Osteocyte (in vitro differentiated cells): ENCODE data around the gene PJA2. TPM values are rescaled to one million over a fixed set of nuclear protein-coding genes. Genes with fewer than 3 reads are reported as not detected.

ENCODE experiments used
- DNase-seq: peaks from one replicate; pipeline ENCODE4 v3.0.0; 2021; ENCODE audit warnings: mixed read lengths; ENCODE audit not compliant: unreplicated experiment; ENCODE audit errors: extremely low spot score
- H3K27ac Mint-ChIP-seq: one replicate; pipeline ENCODE4 v1.8.0; 2021; ENCODE audit warnings: mild to moderate bottlenecking, mixed read lengths; ENCODE audit not compliant: unreplicated experiment
- H3K27me3 Mint-ChIP-seq: one replicate; pipeline ENCODE4 v1.8.0; 2021; ENCODE audit warnings: mixed read lengths; ENCODE audit not compliant: unreplicated experiment
- H3K36me3 Mint-ChIP-seq: one replicate; pipeline ENCODE4 v1.8.0; 2021; ENCODE audit warnings: mixed read lengths; ENCODE audit not compliant: unreplicated experiment
- H3K4me1 Mint-ChIP-seq: one replicate; pipeline ENCODE4 v1.8.0; 2021; ENCODE audit warnings: mixed read lengths; ENCODE audit not compliant: unreplicated experiment
- H3K4me3 Mint-ChIP-seq: one replicate; pipeline ENCODE4 v1.8.0; 2021; ENCODE audit warnings: mild to moderate bottlenecking, moderate library complexity, mixed read lengths; ENCODE audit not compliant: unreplicated experiment
- H3K9me3 Mint-ChIP-seq: one replicate; pipeline ENCODE4 v1.8.0; 2021; ENCODE audit warnings: mixed read lengths; ENCODE audit not compliant: unreplicated experiment
- total RNA-seq: library from RNA; stranded (reverse); gene quantifications from 2 replicates; pipeline ENCODE4 v1.2.1, GENCODE V29; 2021
- TF ChIP-seq, protein P1 (sequence below): fragments of 200-600 bp; sonication (generic); IDR thresholded peaks from 2 replicates; pipeline ENCODE4 v1.5.0; 2021; ENCODE audit warnings: antibody characterized with exemption, mild to moderate bottlenecking, moderate library complexity

The PJA2 gene
- total RNA-seq, 1 donor from 2014 or later, result 102 TPM

DNA sequence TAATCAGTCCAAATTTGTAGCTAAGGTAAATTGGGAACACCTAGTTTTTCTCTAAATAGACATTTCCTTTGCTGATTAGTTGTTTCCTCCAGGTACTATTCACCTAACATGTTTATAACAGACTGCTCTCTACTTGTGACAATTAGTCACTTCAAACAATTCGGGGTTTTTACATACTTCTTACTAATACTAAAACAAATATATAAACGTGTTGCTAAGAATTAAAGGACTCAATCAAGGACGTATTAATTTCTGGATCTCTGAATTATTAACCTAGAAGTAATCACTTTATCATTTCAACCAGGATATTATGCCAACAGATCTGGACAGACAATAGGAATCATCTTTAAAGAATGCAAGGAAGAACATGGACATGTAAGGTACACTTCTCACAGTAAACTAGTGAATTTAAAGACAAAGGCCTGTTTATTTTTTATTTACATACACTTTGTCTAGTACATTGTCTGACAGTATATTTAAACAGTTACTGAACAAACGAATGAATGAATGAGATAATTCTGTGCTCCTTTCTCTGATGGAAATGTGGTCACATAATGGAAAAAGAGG is 22.3 kb downstream of the PJA2 start:
- TF ChIP-seq, protein P1, sequence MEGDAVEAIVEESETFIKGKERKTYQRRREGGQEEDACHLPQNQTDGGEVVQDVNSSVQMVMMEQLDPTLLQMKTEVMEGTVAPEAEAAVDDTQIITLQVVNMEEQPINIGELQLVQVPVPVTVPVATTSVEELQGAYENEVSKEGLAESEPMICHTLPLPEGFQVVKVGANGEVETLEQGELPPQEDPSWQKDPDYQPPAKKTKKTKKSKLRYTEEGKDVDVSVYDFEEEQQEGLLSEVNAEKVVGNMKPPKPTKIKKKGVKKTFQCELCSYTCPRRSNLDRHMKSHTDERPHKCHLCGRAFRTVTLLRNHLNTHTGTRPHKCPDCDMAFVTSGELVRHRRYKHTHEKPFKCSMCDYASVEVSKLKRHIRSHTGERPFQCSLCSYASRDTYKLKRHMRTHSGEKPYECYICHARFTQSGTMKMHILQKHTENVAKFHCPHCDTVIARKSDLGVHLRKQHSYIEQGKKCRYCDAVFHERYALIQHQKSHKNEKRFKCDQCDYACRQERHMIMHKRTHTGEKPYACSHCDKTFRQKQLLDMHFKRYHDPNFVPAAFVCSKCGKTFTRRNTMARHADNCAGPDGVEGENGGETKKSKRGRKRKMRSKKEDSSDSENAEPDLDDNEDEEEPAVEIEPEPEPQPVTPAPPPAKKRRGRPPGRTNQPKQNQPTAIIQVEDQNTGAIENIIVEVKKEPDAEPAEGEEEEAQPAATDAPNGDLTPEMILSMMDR, result no peak
- DNase-seq, result no peak
- Mint-ChIP-seq H3K9me3 (peaks cover 7% of the 10 kb centered on the region), H3K4me1 (peaks cover 33% of the 10 kb centered on the region), H3K27ac (no peak overlapping the region), H3K27me3 (no peaks in the 10 kb centered on the region), H3K36me3 (peaks cover 25% of the 10 kb centered on the region), H3K4me3 (no peak overlapping the region)

DNA sequence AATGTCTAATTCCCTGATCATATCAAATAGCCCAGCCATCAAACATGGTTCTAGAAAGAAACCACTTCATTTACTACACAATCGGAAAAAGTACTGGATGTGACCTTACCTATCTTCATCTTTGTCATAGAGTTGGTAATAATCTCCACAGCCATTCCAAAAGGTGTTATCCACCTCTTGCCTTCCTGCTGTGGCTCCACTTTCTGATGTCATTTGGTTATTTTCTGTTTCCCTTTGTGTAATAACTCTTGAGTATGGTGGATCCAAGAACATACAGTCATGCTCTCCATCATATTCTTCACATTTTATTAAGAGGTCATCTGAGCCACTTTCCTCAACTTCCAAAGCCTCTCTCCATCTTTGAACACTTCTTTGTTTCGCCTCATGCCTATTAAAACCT is 31.7 kb downstream of the PJA2 start:
- H3K27me3 Mint-ChIP-seq, result no peaks in the 10 kb centered on the region
- H3K9me3 Mint-ChIP-seq, result no peaks in the 10 kb centered on the region
- H3K4me1 Mint-ChIP-seq, result peaks cover 25% of the 10 kb centered on the region
- H3K4me3 Mint-ChIP-seq, result no peak overlapping the region
- TF ChIP-seq, protein P1, result no peak
- DNase-seq, result no peak
- H3K36me3 Mint-ChIP-seq, result peaks cover 43% of the 10 kb centered on the region
- H3K27ac Mint-ChIP-seq, result no peak overlapping the region

DNA sequence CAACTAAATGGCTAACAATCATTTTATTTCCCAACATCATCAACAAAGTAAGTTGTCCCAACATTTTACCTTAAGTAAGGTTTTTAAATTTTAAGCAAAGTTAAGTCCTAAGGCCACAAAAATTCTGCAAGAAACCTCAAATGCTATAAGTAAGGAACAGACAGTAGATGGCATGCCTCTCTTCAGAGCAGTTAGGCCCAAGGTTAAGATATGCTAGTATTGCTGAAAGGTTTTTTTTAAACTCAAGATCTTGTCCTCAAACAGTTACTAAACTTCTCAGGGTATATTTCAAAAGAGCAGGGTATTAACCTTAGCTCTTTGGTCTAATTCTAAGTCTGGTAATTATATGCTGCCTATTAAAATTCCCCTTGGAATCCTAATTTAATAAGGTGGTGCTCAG is 35.1 kb downstream of the PJA2 start:
- no peak for DNase-seq
- H3K27me3 Mint-ChIP-seq, result no peaks in the 10 kb centered on the region
- no peaks in the 10 kb centered on the region for H3K9me3 Mint-ChIP-seq
- H3K4me1 Mint-ChIP-seq, result peaks cover 35% of the 10 kb centered on the region
- peaks cover 34% of the 10 kb centered on the region for H3K36me3 Mint-ChIP-seq
- peak overlapping the region; percentile 55 for H3K27ac Mint-ChIP-seq
- TF ChIP-seq, protein P1, result peak; percentile 27
- no peak overlapping the region for H3K4me3 Mint-ChIP-seq

DNA sequence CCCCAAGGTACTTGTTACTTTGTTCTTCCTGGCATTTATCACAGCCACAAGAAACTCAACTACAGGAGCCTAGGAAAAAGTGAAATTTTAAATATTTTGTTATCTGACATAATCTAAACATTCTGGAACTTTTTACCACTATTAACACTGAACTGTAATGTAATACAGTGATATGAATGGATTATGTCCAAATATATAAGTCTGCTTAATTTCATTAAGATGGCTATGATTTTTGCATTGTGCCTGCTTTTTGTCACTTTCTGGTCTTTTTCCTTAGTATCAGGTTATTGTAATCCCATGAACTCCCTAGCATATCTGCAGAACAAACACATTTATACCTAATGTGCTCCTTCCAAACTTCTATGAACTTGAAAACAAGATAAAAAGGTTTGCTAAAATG is 35.8 kb downstream of the PJA2 start:
- TF ChIP-seq, protein P1, result no peak

DNA sequence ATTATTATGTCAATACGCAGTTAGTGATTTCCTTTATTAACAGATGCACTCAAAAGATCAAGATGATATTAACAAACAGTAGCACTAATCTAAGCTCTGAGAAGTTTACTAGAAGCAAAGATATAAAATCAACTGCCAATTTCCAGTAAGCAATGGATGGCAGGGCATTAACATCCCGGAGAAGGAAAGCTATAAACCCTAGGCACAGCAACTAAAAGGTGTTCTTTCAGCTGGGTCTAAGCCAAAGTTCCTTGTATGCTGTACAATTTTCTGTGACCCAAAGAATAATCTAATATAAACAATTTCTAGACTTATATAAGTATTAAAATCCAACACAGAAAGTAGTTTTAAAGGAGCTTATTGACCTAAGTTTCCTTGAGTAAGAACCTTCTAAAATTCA is 39.4 kb downstream of the PJA2 start:
- Mint-ChIP-seq H3K27ac (no peak overlapping the region), H3K36me3 (peaks cover 31% of the 10 kb centered on the region), H3K27me3 (no peaks in the 10 kb centered on the region), H3K4me1 (peaks cover 27% of the 10 kb centered on the region), H3K9me3 (peaks cover 9% of the 10 kb centered on the region), H3K4me3 (no peak overlapping the region)
- DNase-seq, result no peak
- TF ChIP-seq, protein P1, result no peak

More for the DNA sequence above, 35.8 kb downstream of the PJA2 start:
- no peak for DNase-seq
- H3K27ac Mint-ChIP-seq, result peak overlapping the region; percentile 55
- H3K9me3 Mint-ChIP-seq, result no peaks in the 10 kb centered on the region
- peaks cover 34% of the 10 kb centered on the region for H3K36me3 Mint-ChIP-seq
- peaks cover 35% of the 10 kb centered on the region for H3K4me1 Mint-ChIP-seq
- no peaks in the 10 kb centered on the region for H3K27me3 Mint-ChIP-seq
- no peak overlapping the region for H3K4me3 Mint-ChIP-seq
